OCI-LY3 (cell line): ENCODE results near the gene GTSE1.

Experiments used
- H2AFZ ChIP-seq: fragments of 200-600, 300-600 bp; shearing (Covaris generic); 2 replicates; pipeline ENCODE4 v1.6.0; 2014; ENCODE audit warnings: antibody characterized with exemption, low read depth, low read length
- H3K27ac ChIP-seq: fragments of 200-600, 300-600 bp; sonication (generic); 2 replicates; pipeline ENCODE4 v1.5.1; 2014; ENCODE audit warnings: mild to moderate bottlenecking, low read length, moderate library complexity, mixed read lengths
- H3K27me3 ChIP-seq: fragments of 200-600, 300-600 bp; sonication (generic); 2 replicates; pipeline ENCODE4 v1.6.1; 2014; ENCODE audit warnings: low read depth, low read length, mixed read lengths
- H3K36me3 ChIP-seq: fragments of 200-600, 300-600 bp; sonication (generic); replicated peaks from 2 replicates; pipeline ENCODE3; 2014; ENCODE audit warnings: low read depth, low read length, mixed read lengths
- H3K4me1 ChIP-seq: fragments of 300-600, 200-600 bp; sonication (generic); 2 replicates; pipeline ENCODE4 v1.6.1; 2014; ENCODE audit warnings: low read length, mixed read lengths
- H3K4me2 ChIP-seq: fragments of 200-600, 300-600 bp; sonication (generic); 2 replicates; pipeline ENCODE4 v1.6.1; 2014; ENCODE audit warnings: low read length, mixed read lengths
- H3K4me3 ChIP-seq: fragments of 300-600, 200-600 bp; sonication (generic); 2 replicates; pipeline ENCODE4 v1.5.1; 2014; ENCODE audit warnings: antibody characterized with exemption, mild to moderate bottlenecking, low read length, moderate library complexity
- H3K79me2 ChIP-seq: fragments of 300-600, 200-600 bp; shearing (Covaris generic); 2 replicates; pipeline ENCODE4 v1.6.1; 2014; ENCODE audit warnings: mild to moderate bottlenecking, low read length, mixed read lengths
- H3K9ac ChIP-seq: fragments of 300-600, 200-600 bp; shearing (Covaris generic); 2 replicates; pipeline ENCODE4 v1.6.0; 2014; ENCODE audit warnings: mild to moderate bottlenecking, low read length, moderate library complexity
- H3K9me3 ChIP-seq: fragments of 200-600, 300-600 bp; shearing (Covaris generic); 2 replicates; pipeline ENCODE4 v1.6.1; 2014; ENCODE audit warnings: low read length, mixed read lengths; ENCODE audit not compliant: insufficient read depth
- H4K20me1 ChIP-seq: fragments of 200-600, 300-600 bp; sonication (generic); 2 replicates; pipeline ENCODE4 v1.6.1; 2016; ENCODE audit warnings: low read length, mixed read lengths; ENCODE audit not compliant: insufficient read depth
- EZH2phosphoT487 ChIP-seq: fragments of 200-600 bp; shearing (Covaris generic); IDR thresholded peaks from 2 replicates; pipeline ENCODE4 v1.6.1; 2018; ENCODE audit warnings: antibody characterized with exemption, mixed run types, low read depth
- TF ChIP-seq, protein P1 (sequence below): fragments of 200-600, 300-600 bp; sonication (generic); IDR thresholded peaks from 2 replicates; pipeline ENCODE4 v1.5.1; 2014; ENCODE audit warnings: antibody characterized with exemption, low read length, low read depth

The GTSE1 gene

GRCh38 chr22:46315976-46316375 lies 19.3 kb downstream of the GTSE1 start:
- Histone ChIP-seq H3K9ac (no peak overlapping the region), H3K4me2 (no peak overlapping the region), H2AFZ (no peak overlapping the region), H3K4me3 (no peak overlapping the region), H3K27me3 (no peaks in the 10 kb centered on the region), H3K79me2 (peaks cover 28% of the 10 kb centered on the region; the same call in 1 of the 2 replicates), H3K36me3 (peaks cover 62% of the 10 kb centered on the region), H3K4me1 (no peaks in the 10 kb centered on the region), H3K9me3 (no peaks in the 10 kb centered on the region), H3K27ac (no peak overlapping the region), H4K20me1 (no peaks in the 10 kb centered on the region)
- no peak for TF ChIP-seq EZH2phosphoT487
- TF ChIP-seq, protein P1, sequence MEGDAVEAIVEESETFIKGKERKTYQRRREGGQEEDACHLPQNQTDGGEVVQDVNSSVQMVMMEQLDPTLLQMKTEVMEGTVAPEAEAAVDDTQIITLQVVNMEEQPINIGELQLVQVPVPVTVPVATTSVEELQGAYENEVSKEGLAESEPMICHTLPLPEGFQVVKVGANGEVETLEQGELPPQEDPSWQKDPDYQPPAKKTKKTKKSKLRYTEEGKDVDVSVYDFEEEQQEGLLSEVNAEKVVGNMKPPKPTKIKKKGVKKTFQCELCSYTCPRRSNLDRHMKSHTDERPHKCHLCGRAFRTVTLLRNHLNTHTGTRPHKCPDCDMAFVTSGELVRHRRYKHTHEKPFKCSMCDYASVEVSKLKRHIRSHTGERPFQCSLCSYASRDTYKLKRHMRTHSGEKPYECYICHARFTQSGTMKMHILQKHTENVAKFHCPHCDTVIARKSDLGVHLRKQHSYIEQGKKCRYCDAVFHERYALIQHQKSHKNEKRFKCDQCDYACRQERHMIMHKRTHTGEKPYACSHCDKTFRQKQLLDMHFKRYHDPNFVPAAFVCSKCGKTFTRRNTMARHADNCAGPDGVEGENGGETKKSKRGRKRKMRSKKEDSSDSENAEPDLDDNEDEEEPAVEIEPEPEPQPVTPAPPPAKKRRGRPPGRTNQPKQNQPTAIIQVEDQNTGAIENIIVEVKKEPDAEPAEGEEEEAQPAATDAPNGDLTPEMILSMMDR = no peak

DNA sequence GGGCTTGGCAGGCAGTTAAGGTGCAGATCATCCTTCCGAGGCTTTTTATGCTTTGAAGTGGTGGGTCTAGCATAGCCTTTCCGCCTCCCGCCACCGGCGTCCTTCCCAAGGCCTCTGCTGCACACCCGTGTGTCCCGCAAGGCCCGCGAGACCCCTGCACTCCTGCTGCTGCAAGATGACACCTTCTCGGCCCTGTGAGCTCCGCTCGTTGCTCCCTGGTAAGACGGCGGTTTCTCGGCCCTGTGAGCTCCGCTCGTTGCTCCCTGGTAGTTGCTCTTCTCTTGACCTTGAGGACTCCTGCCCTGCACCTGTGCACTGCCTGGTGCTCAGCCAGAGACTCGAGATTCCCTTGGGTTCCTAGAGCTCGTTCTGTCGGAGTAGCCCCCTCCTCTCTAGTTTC lies 21.0 kb downstream of the GTSE1 start:
- Histone ChIP-seq H3K79me2 (peaks cover 34% of the 10 kb centered on the region; the same call in 1 of the 2 replicates), H3K9me3 (no peaks in the 10 kb centered on the region), H3K4me1 (peaks cover 5% of the 10 kb centered on the region), H3K27me3 (no peaks in the 10 kb centered on the region), H2AFZ (no peak overlapping the region), H3K36me3 (peaks cover 70% of the 10 kb centered on the region), H3K4me2 (no peak overlapping the region), H3K27ac (no peak overlapping the region), H3K9ac (no peak overlapping the region), H4K20me1 (peaks cover 5% of the 10 kb centered on the region; the same call in 1 of the 2 replicates), H3K4me3 (no peak overlapping the region)
- TF ChIP-seq, protein P1 = no peak
- TF ChIP-seq EZH2phosphoT487 = no peak

GRCh38 chr22:46318576-46318975 lies 21.9 kb downstream of the GTSE1 start:
- TF ChIP-seq EZH2phosphoT487 = no peak
- TF ChIP-seq, protein P1 = no peak
- Histone ChIP-seq H3K9me3 (no peaks in the 10 kb centered on the region), H3K79me2 (peaks cover 34% of the 10 kb centered on the region; the same call in 1 of the 2 replicates), H3K36me3 (peaks cover 78% of the 10 kb centered on the region), H3K4me3 (no peak overlapping the region), H4K20me1 (peaks cover 6% of the 10 kb centered on the region; the same call in 1 of the 2 replicates), H3K9ac (no peak overlapping the region), H3K4me2 (no peak overlapping the region), H3K4me1 (peaks cover 14% of the 10 kb centered on the region), H3K27ac (no peak overlapping the region), H2AFZ (no peak overlapping the region), H3K27me3 (no peaks in the 10 kb centered on the region)

GRCh38 chr22:46319319-46319718 lies 22.6 kb downstream of the GTSE1 start:
- Histone ChIP-seq H3K27ac (no peak overlapping the region), H4K20me1 (peaks cover 6% of the 10 kb centered on the region; the same call in 1 of the 2 replicates), H3K4me1 (peaks cover 14% of the 10 kb centered on the region), H3K27me3 (no peaks in the 10 kb centered on the region), H3K4me2 (no peak overlapping the region), H2AFZ (no peak overlapping the region), H3K9ac (no peak overlapping the region), H3K4me3 (no peak overlapping the region), H3K9me3 (no peaks in the 10 kb centered on the region), H3K79me2 (peaks cover 34% of the 10 kb centered on the region; the same call in 1 of the 2 replicates), H3K36me3 (peaks cover 77% of the 10 kb centered on the region)
- TF ChIP-seq, protein P1 = no peak
- TF ChIP-seq EZH2phosphoT487 = no peak
